Panc1 (cell line): ENCODE results near the gene BZW1. TPM values are rescaled to one million over a fixed set of nuclear protein-coding genes. Genes with fewer than 3 reads are reported as not detected.

Experiments used
- ATAC-seq: fragments of 200-7000 bp; cut with Tn5 transposase; 2 replicates; pipeline ENCODE4 v1.9.1; 2020; ENCODE audit warnings: mild to moderate bottlenecking, moderate library complexity
- BruUV-seq: library from RNA; stranded (reverse); fragments of 400-500 nt; replicated peaks from 2 replicates; lab custom pipeline; 2021; lab: Mats Ljungman, UMichigan
- CTCF ChIA-PET: fragments of 300-600 bp; sonication (Branson Sonifier 250); formaldehyde crosslinking; loops from one replicate; lab custom pipeline; 2022; ENCODE audit warnings: antibody characterized with exemption; lab: Charles Lee
- POLR2A ChIA-PET: fragments of 300-600 bp; sonication (Branson Sonifier 250); formaldehyde crosslinking; loops from one replicate; lab custom pipeline; 2022; ENCODE audit warnings: antibody characterized with exemption; lab: Charles Lee
- DNase-seq: peaks from one replicate; pipeline ENCODE4 v3.0.0-alpha.2; 2010; ENCODE audit warnings: low read depth, low spot score
- H3K27ac ChIP-seq: 2 replicates; pipeline ENCODE4 v1.5.1; 2011; ENCODE audit warnings: mild to moderate bottlenecking, low read length, inconsistent platforms
- H3K27me3 ChIP-seq: fragments of 200-500 bp; sonication (Bioruptor generic); 2 replicates; pipeline ENCODE4 v1.6.0; 2014; ENCODE audit warnings: low read length, inconsistent platforms; ENCODE audit not compliant: control insufficient read depth, insufficient read depth
- H3K36me3 ChIP-seq: fragments of 200-500 bp; sonication (Bioruptor generic); 2 replicates; pipeline ENCODE4 v1.5.1; 2014; ENCODE audit warnings: inconsistent platforms, mild to moderate bottlenecking, low read length, moderate library complexity; ENCODE audit not compliant: control insufficient read depth, insufficient read depth
- H3K4me1 ChIP-seq: 2 replicates; pipeline ENCODE4 v1.5.1; 2011; ENCODE audit warnings: inconsistent platforms, mild to moderate bottlenecking, low read length, moderate library complexity; ENCODE audit not compliant: control insufficient read depth, insufficient read depth
- H3K4me3 ChIP-seq, 2 experiments: 2 replicates each; pipeline ENCODE4 v1.5.1; 2011 to 2012; ENCODE audit warnings: low read depth in 2 of 2, low read length in 2 of 2, mild to moderate bottlenecking in 2 of 2, inconsistent platforms in 1 of 2, moderate library complexity in 1 of 2
- H3K9me3 ChIP-seq: fragments of 200-500 bp; sonication (Bioruptor generic); 2 replicates; pipeline ENCODE4 v1.5.1; 2014; ENCODE audit warnings: low read depth, mild to moderate bottlenecking, inconsistent platforms, low read length, moderate library complexity; ENCODE audit not compliant: control insufficient read depth, insufficient read depth
- CTCF ChIP-seq: fragments of 450-650 bp; IDR thresholded peaks from 2 replicates; pipeline ENCODE4 v1.5.1; 2017; ENCODE audit warnings: mild to moderate bottlenecking
- POLR2AphosphoS5 ChIP-seq: IDR thresholded peaks from 2 replicates; pipeline ENCODE4 v1.6.1; 2012; ENCODE audit warnings: mild to moderate bottlenecking, low read depth, low read length, moderate library complexity
- REST ChIP-seq, 2 experiments: IDR thresholded peaks; 2 replicates each; pipeline ENCODE4 v1.6.1; 2011 to 2012; ENCODE audit warnings: low read depth in 2 of 2, control low read depth in 1 of 2, low read length in 1 of 2, mild to moderate bottlenecking in 1 of 2, moderate library complexity in 1 of 2; ENCODE audit not compliant: insufficient read depth in 1 of 2
- SIN3A ChIP-seq: IDR thresholded peaks from 2 replicates; pipeline ENCODE4 v1.6.1; 2012; ENCODE audit warnings: low read depth, mild to moderate bottlenecking, low read length, moderate library complexity, borderline replicate concordance; ENCODE audit not compliant: insufficient read depth
- TCF7L2 ChIP-seq: IDR thresholded peaks from 2 replicates; pipeline ENCODE4 v1.6.1; 2011; ENCODE audit warnings: mild to moderate bottlenecking, low read depth, low read length, inconsistent platforms
- in situ Hi-C: cut with HindIII; loops from 2 replicates; pipeline ENCODE4 v1.10.0; 2016; ENCODE audit warnings: low sequenced_read_pairs, low pct_unique_long_range_greater_than_20kb
- intact Hi-C: fragments of 100-400 bp; cut with micrococcal nuclease; formaldehyde crosslinking; loops from one replicate; pipeline ENCODE4 v1.10.0; 2022; ENCODE audit not compliant: unreplicated experiment
- total RNA-seq: library from RNA; stranded (reverse); gene quantifications from one replicate; pipeline ENCODE4 v1.2.1, GENCODE V29; 2021; ENCODE audit not compliant: unreplicated experiment

The BZW1 gene
- total RNA-seq, 1 experiment from 2014 or later = 247 TPM

DNA sequence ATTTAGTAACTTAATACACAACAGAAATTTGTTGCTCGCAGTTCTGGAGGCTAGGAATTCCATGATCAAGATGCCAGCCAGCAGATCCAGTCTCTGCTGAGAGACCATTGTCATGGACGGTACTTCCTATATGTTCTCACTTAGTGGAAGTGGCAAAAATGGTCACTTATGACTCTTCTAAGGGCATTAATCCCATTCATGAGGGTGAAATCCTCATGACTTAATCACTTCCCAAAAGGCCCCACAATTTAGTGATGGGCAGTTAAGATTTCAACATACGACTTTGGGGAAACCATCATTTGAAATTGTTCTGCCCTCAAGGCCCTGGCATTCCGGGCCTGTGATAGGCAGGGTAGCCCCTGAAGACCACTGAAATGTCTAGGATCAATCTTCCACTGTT is 23.0 kb downstream of the BZW1 start:
- no peaks in the 10 kb centered on the region for H3K36me3 ChIP-seq
- H3K27me3 ChIP-seq = no peaks in the 10 kb centered on the region
- peaks cover 4% of the 10 kb centered on the region; the same call in 1 of the 2 replicates for H3K9me3 ChIP-seq
- in situ Hi-C loops (no loop called here), intact Hi-C loops (no loop called here)
- DNase-seq = no peak
- TF ChIP-seq TCF7L2 (no peak), CTCF (no peak), REST (IDR thresholded peaks at IDR 0.05; ENCODE audit: insufficient read depth in 1 of 2, low read depth in 2 of 2, low read length in 1 of 2) (no peak), SIN3A (no peak), POLR2AphosphoS5 (no peak)
- ATAC-seq = no peak
- ChIA-PET CTCF (no interaction called here), POLR2A (no interaction called here)
- no peaks in the 10 kb centered on the region for H3K4me1 ChIP-seq
- no TSS peak for BruUV-seq
- no peak overlapping the region for H3K27ac ChIP-seq
- H3K4me3 ChIP-seq = no peak overlapping the region

DNA sequence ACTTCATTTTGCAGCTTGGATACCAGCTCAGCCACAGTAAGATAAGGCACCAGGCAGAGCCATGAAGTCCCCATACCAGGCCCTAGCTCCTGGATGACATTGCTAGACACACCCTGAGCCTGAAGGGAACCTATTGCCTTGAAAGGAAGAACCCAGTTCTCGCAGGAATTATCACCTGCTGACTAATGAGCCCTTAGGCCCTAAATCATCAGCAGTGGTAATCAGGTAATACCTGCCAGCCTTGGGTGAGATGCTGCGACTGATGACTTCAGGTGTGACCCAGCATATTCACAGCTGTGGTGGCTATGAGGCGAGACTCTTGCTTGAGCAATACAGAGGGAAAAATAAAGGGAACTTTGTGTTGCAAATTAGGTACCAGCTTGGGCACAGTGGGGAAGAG is 27.8 kb downstream of the BZW1 start:
- peaks cover 4% of the 10 kb centered on the region; the same call in 1 of the 2 replicates for H3K9me3 ChIP-seq
- no peak for TF ChIP-seq SIN3A
- no peak for TF ChIP-seq TCF7L2
- no peak for TF ChIP-seq REST (IDR thresholded peaks at IDR 0.05; ENCODE audit: insufficient read depth in 1 of 2, low read depth in 2 of 2, low read length in 1 of 2)
- no peak for TF ChIP-seq POLR2AphosphoS5

More for the DNA sequence above, 27.8 kb downstream of the BZW1 start:
- H3K4me3 ChIP-seq = no peak overlapping the region
- ChIA-PET CTCF (no interaction called here), POLR2A (no interaction called here)
- DNase-seq (no peak), ATAC-seq (peak; percentile 21; the same call in 1 of the 2 replicates)
- no peaks in the 10 kb centered on the region for H3K4me1 ChIP-seq
- no peaks in the 10 kb centered on the region for H3K27me3 ChIP-seq
- intact Hi-C loops = no loop called here
- in situ Hi-C loops = no loop called here
- no peaks in the 10 kb centered on the region for H3K36me3 ChIP-seq
- BruUV-seq = no TSS peak
- no peak overlapping the region for H3K27ac ChIP-seq
